GM10266 (cell line): ENCODE measurements around the gene SPTBN2.

Experiments
- DNase-seq: peaks from one replicate; pipeline ENCODE4 v3.0.0; 2012; ENCODE audit errors: extremely low spot score
- CTCF ChIP-seq: IDR thresholded peaks from 2 replicates; pipeline ENCODE4 v1.5.1; 2012; ENCODE audit warnings: mild to moderate bottlenecking, low read depth; ENCODE audit not compliant: control insufficient read depth, insufficient read depth; ENCODE audit errors: missing control alignments

SPTBN2 gene

GRCh38 chr11:66718320-66718971, 10.6 kb downstream of the SPTBN2 start:
- TF ChIP-seq CTCF: no peak
- no peak for DNase-seq

DNA sequence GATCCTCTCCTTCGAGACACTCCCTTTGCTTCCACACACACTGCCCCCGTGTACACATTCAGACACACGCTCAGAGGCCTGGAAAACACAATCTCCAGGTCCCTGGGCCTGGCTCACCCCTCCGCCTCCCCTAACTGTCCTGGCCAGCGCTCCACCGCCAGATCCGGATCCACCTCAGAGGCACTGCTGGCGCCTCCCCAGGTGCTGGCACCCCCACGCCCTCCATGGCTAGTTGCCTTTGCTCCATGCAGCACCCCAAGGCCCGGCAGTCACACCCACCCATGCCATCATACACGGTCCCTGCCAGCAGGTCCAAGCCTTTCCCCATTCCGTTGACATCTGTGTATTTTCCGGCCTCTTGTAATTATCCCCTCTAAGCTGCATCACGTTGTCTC, 11.1 kb downstream of the SPTBN2 start:
- no peak for TF ChIP-seq CTCF
- DNase-seq: no peak

DNA sequence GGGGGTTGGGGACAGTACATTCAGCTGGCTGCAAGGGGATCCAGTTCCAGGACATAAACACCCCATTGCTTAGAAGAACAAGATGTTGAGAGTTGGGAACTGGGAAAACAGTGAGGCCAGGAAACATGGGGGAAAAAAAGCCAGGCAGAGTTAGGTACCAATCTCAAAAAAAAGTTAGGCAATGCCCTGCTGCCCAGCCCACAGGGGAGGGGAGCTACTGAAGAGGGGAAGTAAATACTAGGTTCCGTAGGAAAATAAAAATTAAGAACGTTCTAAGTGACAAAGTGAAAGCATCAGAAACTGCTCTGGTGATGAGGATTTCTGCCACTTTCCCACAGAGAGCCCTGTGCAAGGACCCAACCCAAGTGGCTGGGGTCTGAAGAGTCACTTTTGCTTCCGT, 12.0 kb downstream of the SPTBN2 start:
- no peak for TF ChIP-seq CTCF
- no peak for DNase-seq

GRCh38 chr11:66715346-66716085, 13.5 kb downstream of the SPTBN2 start:
- no peak for DNase-seq

GRCh38 chr11:66713746-66714480, 15.1 kb downstream of the SPTBN2 start:
- no peak for TF ChIP-seq CTCF
- DNase-seq: no peak

More at GRCh38 chr11:66715346-66716085, 13.5 kb downstream of the SPTBN2 start:
- TF ChIP-seq CTCF: no peak

DNA sequence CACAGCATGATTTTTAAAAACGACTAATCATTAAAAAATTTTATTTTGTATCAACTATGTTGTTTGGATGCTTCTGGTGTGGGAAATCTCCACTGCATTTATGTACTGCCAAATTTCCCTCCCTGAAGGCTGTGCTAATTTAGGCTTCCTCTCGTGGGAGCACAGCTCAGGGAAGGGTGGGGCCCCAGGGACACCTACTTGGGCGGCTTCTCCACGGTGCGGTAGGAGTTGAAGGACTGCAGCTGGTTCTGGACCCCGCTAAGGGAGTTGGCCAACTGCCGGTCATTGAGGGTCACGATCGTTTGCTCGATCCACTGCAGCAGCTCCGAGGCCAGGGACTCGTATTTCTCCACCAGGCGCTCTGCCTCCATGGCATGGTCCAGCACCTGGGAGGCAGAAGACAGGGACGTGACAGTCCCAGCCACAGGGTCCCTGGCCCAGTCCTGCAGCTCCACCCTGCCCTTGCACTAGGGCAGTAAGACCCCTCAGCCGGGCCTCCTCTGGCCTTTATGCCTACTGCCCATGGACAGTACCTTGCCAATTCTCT, 18.6 kb downstream of the SPTBN2 start:
- DNase-seq: no peak
- no peak for TF ChIP-seq CTCF

DNA sequence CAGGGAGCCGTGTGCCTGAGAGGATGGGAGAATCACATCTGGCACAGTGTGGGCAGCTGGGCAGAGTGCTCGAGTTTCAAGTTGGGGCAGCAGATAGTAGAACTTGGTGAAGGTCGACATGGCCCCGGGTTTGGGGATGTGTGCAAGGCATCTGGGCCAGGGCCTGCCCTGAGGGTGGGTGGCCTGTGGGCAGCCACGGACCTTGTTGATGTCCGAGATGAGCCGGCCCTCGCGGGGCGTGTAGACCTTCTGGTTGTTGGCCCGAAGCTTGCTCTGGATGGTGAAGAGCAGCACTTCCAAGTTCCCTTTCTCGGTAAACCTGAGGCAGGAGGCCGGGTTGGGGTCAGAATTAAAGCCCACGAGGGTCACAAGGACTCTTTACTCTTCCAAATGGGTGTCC, 20.3 kb downstream of the SPTBN2 start:
- no peak for DNase-seq
- no peak for TF ChIP-seq CTCF
